Measurements from ENCODE around the gene DIS3L2.

DNA sequence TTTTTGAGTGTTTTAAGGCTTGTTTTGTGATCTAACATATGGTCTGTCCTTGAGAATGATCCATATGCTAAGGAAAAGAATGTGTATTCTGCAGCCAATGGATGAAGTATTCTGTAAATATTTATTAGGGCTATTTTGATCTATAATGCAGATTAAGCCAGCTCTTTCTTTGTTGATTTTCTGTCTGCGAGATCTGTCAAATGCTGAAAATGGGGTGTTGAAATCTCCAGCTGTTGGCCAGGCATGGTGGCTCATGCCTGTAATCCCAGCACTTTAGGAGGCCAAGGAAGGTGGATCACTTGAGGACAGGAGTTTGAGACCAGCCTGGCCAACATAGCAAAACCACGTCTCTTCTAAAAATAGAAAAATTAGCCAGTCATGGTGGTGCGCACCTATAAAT, 132.7 kb downstream of the DIS3L2 start:
- TF ChIP-seq, protein P1, sequence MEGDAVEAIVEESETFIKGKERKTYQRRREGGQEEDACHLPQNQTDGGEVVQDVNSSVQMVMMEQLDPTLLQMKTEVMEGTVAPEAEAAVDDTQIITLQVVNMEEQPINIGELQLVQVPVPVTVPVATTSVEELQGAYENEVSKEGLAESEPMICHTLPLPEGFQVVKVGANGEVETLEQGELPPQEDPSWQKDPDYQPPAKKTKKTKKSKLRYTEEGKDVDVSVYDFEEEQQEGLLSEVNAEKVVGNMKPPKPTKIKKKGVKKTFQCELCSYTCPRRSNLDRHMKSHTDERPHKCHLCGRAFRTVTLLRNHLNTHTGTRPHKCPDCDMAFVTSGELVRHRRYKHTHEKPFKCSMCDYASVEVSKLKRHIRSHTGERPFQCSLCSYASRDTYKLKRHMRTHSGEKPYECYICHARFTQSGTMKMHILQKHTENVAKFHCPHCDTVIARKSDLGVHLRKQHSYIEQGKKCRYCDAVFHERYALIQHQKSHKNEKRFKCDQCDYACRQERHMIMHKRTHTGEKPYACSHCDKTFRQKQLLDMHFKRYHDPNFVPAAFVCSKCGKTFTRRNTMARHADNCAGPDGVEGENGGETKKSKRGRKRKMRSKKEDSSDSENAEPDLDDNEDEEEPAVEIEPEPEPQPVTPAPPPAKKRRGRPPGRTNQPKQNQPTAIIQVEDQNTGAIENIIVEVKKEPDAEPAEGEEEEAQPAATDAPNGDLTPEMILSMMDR (IDR thresholded peaks at IDR 0.05 in 8 of 11, conservative IDR thresholded peaks at IDR 0.05 in 3 of 11) = no peak
- no peak for TF ChIP-seq POLR2AphosphoS5 (IDR thresholded peaks at IDR 0.05)
- no peak for TF ChIP-seq POLR2A (IDR thresholded peaks at IDR 0.05)
